GM23248 (cell line): ENCODE data around the gene KCNA3.

ENCODE experiments used
- EZH2 ChIP-seq: fragments of 200-600 bp; sonication (generic); IDR thresholded peaks from 2 replicates; pipeline ENCODE4 v1.6.1; 2018; ENCODE audit warnings: antibody characterized with exemption, mild to moderate bottlenecking; ENCODE audit not compliant: insufficient read depth, poor library complexity, severe bottlenecking
- EZH2phosphoT487 ChIP-seq: fragments of 200-600 bp; sonication (generic); IDR thresholded peaks from 2 replicates; pipeline ENCODE4 v1.6.1; 2018; ENCODE audit warnings: antibody characterized with exemption, moderate library complexity, mild to moderate bottlenecking, low read depth; ENCODE audit not compliant: insufficient read depth

DNA sequence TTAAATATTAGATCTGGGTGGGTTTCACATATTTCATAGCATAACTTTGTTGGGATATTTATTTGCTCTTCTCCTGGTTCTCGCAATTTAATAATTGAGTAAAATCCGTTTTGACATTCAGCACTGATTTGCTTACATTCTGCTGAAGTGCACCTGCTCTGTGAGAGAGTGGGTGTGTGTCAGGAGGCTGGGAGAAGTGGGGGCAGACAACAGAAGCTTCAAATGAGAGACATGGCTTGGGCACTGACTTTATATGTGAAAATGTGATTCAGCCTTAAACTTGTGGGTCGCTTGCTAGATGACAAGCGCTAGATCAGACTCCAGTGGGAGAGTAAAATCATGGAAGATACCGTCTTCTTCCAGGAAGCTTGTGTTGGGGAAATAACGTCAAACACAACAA, 36.2 kb downstream of the KCNA3 start:
- TF ChIP-seq EZH2 (no peak), EZH2phosphoT487 (no peak)
